ENCODE data around the gene RAPSN. TPM values are rescaled to one million over a fixed set of nuclear protein-coding genes. Genes with fewer than 3 reads are reported as not detected.

RAPSN gene
- 0.64 TPM for total RNA-seq
- long read RNA-seq: 0 reads

DNA sequence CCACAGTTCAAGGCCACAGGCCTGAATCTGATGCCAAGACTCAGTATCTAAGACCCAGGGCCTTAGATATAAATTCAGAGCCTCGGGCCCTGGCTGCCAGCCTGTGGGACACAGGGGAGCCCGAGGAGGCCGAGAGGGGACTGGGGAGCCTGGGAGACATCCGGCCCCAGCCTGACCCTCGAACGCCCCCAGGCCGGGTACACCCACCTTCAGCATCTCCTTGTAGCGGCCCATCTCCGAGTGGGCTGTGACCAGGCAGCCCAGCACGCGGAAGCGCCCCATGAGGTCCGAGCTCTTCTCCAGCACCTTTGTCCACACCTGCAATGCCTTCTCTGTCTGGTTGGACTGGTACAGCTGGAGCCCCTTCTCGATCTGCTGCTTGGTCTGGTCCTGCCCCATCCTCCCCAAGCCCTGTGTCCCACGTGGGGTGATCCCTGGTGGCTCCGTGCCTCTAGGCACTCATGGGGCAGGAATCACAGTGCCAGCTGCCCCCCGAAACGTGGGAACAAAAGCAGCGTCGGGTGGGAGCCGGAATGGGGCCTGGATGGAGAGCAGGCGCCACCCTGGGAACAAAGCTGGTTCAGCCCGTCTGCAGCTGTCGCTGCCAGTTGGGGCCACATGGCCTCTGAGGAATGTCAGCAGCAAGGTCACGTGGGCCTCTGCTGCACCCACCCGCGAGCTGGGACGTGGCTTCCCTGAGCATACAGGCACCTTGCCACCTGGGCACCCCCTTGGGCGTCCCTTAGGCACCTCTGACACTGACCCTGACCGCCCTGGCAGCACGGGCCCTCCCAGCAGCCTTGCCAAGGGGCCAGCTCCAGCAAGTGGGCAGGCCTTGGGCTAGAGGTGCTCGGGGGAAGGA is at the start of gene RAPSN:
Gene RAPSN, minus strand, starts transcription at position 571 of the 862 bp plus-strand sequence. Its CDS starts 172 bp downstream, at position 399.
- DNase-seq: no peak
- H3K36me3 ChIP-seq: no peaks in the 10 kb centered on the region
- no peaks in the 10 kb centered on the region for H3K9me3 ChIP-seq
- no peaks in the 10 kb centered on the region for H3K27me3 ChIP-seq
- intact Hi-C loops (cut with DNase I): no loop called here
- peak; percentile 44 for ATAC-seq
- H3K4me3 ChIP-seq: no peak within 1 kb of the TSS
- H3K4me1 ChIP-seq: no peaks in the 10 kb centered on the region
- H3K27ac ChIP-seq: no peak within 1 kb of the TSS
- TF ChIP-seq CTCF (IDR thresholded peaks at IDR 0.05): no peak

GRCh38 chr11:47498149-47498548 is 49.2 kb upstream of the RAPSN start:
- no peak overlapping the region for H3K27ac ChIP-seq
- no peaks in the 10 kb centered on the region for H3K9me3 ChIP-seq
- ATAC-seq: no peak
- H3K4me1 ChIP-seq: peaks cover 41% of the 10 kb centered on the region
- TF ChIP-seq CTCF (IDR thresholded peaks at IDR 0.05): no peak
- intact Hi-C loops (cut with DNase I): no loop called here
- no peaks in the 10 kb centered on the region for H3K27me3 ChIP-seq
- peaks cover 19% of the 10 kb centered on the region for H3K36me3 ChIP-seq
- no peak overlapping the region for H3K4me3 ChIP-seq
- no peak for DNase-seq

- no peak for ATAC-seq
- H3K4me1 ChIP-seq: peaks cover 41% of the 10 kb centered on the region
- H3K4me3 ChIP-seq: no peak overlapping the region
- H3K9me3 ChIP-seq: no peaks in the 10 kb centered on the region
- TF ChIP-seq CTCF (IDR thresholded peaks at IDR 0.05): no peak
- H3K27ac ChIP-seq: no peak overlapping the region
- intact Hi-C loops (cut with DNase I): no loop called here
- no peaks in the 10 kb centered on the region for H3K27me3 ChIP-seq
- H3K36me3 ChIP-seq: peaks cover 19% of the 10 kb centered on the region
- no peak for DNase-seq
Observed at GRCh38 chr11:47496808-47497207, 47.9 kb upstream of the RAPSN start.

DNA sequence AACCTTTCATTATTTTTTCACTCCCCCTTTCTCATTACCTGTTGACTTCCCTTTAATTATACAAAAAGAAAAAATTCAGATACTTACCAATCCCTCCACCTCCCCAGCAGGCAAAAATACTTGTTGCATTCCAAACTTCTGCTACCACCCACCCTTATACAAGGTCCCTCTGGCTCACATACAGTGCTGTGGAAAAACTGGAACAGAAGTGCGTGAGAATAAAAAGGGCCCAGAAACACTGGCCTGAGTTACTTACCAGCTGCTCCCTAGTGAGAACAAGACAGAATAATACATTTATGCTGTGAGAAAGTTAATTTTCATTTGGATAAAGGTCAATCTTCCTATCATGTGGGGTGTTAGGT is 46.9 kb upstream of the RAPSN start:
- H3K27me3 ChIP-seq: no peaks in the 10 kb centered on the region
- intact Hi-C loops (cut with DNase I): no loop called here
- no peak overlapping the region for H3K27ac ChIP-seq
- H3K9me3 ChIP-seq: no peaks in the 10 kb centered on the region
- H3K4me3 ChIP-seq: no peak overlapping the region
- peaks cover 15% of the 10 kb centered on the region for H3K36me3 ChIP-seq
- peaks cover 41% of the 10 kb centered on the region for H3K4me1 ChIP-seq
- no peak for ATAC-seq
- DNase-seq: no peak
- no peak for TF ChIP-seq CTCF (IDR thresholded peaks at IDR 0.05)

DNA sequence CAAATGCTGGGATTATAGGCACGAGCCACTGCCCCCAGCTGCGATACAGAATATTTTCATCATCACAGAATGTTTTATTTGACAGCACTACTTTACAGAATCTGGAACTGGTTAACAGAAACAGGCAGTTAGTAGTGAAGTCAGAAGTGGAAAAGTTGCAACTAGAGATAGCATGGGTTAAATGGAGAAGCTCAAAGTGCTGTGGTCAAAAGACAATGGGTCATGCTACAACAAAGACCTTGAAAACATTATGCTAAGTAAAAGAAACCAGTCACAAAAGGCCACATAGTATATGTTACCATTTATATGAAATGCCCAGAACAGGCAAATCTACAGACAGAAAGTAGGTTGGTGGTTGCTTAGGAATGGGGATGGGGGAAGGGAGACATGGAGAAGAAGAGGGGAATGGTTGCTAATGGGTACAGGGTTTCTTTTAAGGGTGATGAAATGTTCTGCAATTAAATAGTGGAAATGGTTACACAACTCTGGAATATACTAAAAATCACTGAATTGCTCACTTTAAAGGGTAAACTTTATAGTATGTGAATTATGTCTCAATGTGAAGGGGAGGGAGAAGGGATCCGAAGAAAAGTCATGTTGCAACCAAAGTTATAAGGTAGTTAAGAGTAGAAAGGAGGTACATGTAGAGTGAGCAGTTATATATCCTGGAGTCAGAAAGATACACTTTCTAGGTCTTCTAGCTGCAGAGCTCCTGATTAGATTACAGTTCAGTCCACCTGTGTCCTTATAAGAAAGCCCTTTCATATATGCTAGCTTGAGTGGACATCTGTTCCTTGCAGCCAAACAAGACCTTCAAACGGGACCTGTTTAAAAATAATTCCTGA is 46.3 kb upstream of the RAPSN start:
- H3K27ac ChIP-seq: no peak overlapping the region
- H3K36me3 ChIP-seq: peaks cover 10% of the 10 kb centered on the region
- ATAC-seq (peak; percentile 27), DNase-seq (no peak)
- H3K4me3 ChIP-seq: no peak overlapping the region
- H3K9me3 ChIP-seq: no peaks in the 10 kb centered on the region
- no peaks in the 10 kb centered on the region for H3K27me3 ChIP-seq
- H3K4me1 ChIP-seq: peaks cover 37% of the 10 kb centered on the region
- no peak for TF ChIP-seq CTCF (IDR thresholded peaks at IDR 0.05)
- intact Hi-C loops (cut with DNase I): no loop called here

All from upper lobe of right lung (tissue), 1 donor.